IMR-90 (cell line): Measurements from ENCODE around the gene CTRB2. TPM values are rescaled to one million over a fixed set of nuclear protein-coding genes. Genes with fewer than 3 reads are reported as not detected.

Experiments used
- ATAC-seq: fragments of 200-7000 bp; cut with Tn5 transposase; 2 replicates; pipeline ENCODE4 v1.9.1; 2020; ENCODE audit warnings: low read depth, mild to moderate bottlenecking, moderate library complexity
- BruUV-seq: library from RNA; stranded (reverse); fragments of 400-500 nt; replicated peaks from 2 replicates; lab custom pipeline; 2021; lab: Mats Ljungman, UMichigan
- CTCF ChIA-PET: fragments of 300-600 bp; formaldehyde crosslinking; extraction: SDS; loops from one replicate; lab custom pipeline; 2021; ENCODE audit warnings: antibody characterized with exemption; lab: Yijun Ruan, JAX
- POLR2A ChIA-PET: fragments of 300-600 bp; sonication (Branson Sonifier 250); formaldehyde crosslinking; loops from one replicate; lab custom pipeline; 2022; ENCODE audit warnings: antibody characterized with exemption; ENCODE audit not compliant: unreplicated experiment; lab: Charles Lee
- DNase-seq: peaks from one replicate; pipeline ENCODE4 v3.0.0; 2013
- H2AFZ ChIP-seq: replicated peaks from 2 replicates; pipeline ENCODE3; 2013; ENCODE audit warnings: low read length, mild to moderate bottlenecking; ENCODE audit not compliant: poor library complexity
- H2AK5ac ChIP-seq: 2 replicates; pipeline ENCODE4 v1.6.1; 2013; ENCODE audit warnings: low read depth, low read length, inconsistent platforms
- H2AK9ac ChIP-seq: replicated peaks from 2 replicates; pipeline ENCODE3; 2013; ENCODE audit warnings: mild to moderate bottlenecking, low read depth, low read length, moderate library complexity; ENCODE audit not compliant: poor library complexity
- H2BK120ac ChIP-seq: 2 replicates; pipeline ENCODE4 v1.6.1; 2013; ENCODE audit warnings: low read depth, low read length, inconsistent platforms
- H2BK15ac ChIP-seq: 3 replicates; pipeline ENCODE4 v1.6.1; 2013; ENCODE audit warnings: low read depth, low read length, inconsistent platforms
- H2BK20ac ChIP-seq: 2 replicates; pipeline ENCODE4 v1.6.1; 2013; ENCODE audit warnings: low read depth, mild to moderate bottlenecking, inconsistent platforms, low read length, moderate library complexity
- H2BK5ac ChIP-seq: 2 replicates; pipeline ENCODE4 v1.6.1; 2013; ENCODE audit warnings: mild to moderate bottlenecking, low read depth, low read length, inconsistent platforms; ENCODE audit not compliant: poor library complexity, severe bottlenecking
- H3K14ac ChIP-seq: replicated peaks from 2 replicates; pipeline ENCODE4 v1.6.1; 2013; ENCODE audit warnings: low read depth, low read length, inconsistent platforms
- H3K18ac ChIP-seq: 2 replicates; pipeline ENCODE4 v1.6.1; 2013; ENCODE audit warnings: low read depth, low read length, control low read depth
- H3K23ac ChIP-seq: 2 replicates; pipeline ENCODE4 v1.6.1; 2013; ENCODE audit warnings: low read depth, low read length, inconsistent platforms
- H3K27ac ChIP-seq: 2 replicates; pipeline ENCODE4 v1.5.1; 2013; ENCODE audit warnings: mild to moderate bottlenecking, control low read depth, low read length; ENCODE audit not compliant: insufficient read depth
- H3K27me3 ChIP-seq: 2 replicates; pipeline ENCODE4 v1.6.1; 2013; ENCODE audit warnings: low read length; ENCODE audit not compliant: control insufficient read depth, insufficient read depth
- H3K36me3 ChIP-seq: 2 replicates; pipeline ENCODE4 v1.6.1; 2013; ENCODE audit warnings: low read length, mixed read lengths; ENCODE audit not compliant: control insufficient read depth, insufficient read depth
- H3K4ac ChIP-seq: 2 replicates; pipeline ENCODE4 v1.6.1; 2013; ENCODE audit warnings: low read depth, low read length, inconsistent platforms
- H3K4me1 ChIP-seq: 2 replicates; pipeline ENCODE4 v1.6.1; 2013; ENCODE audit warnings: low read length, mixed read lengths; ENCODE audit not compliant: control insufficient read depth, insufficient read depth
- H3K4me2 ChIP-seq: 2 replicates; pipeline ENCODE4 v1.6.1; 2013; ENCODE audit warnings: low read depth, mild to moderate bottlenecking, control low read depth, low read length, moderate library complexity
- H3K4me3 ChIP-seq: 2 replicates; pipeline ENCODE4 v1.5.1; 2013; ENCODE audit warnings: low read depth, mild to moderate bottlenecking, control low read depth, low read length, moderate library complexity; ENCODE audit not compliant: insufficient read depth
- H3K56ac ChIP-seq: 2 replicates; pipeline ENCODE4 v1.6.1; 2013; ENCODE audit warnings: low read length, inconsistent platforms; ENCODE audit not compliant: insufficient read depth; ENCODE audit errors: extremely low read depth
- H3K79me1 ChIP-seq, 2 experiments: 2 replicates each; pipeline ENCODE4 v1.6.1; 2013; ENCODE audit warnings: low read length in 2 of 2, inconsistent platforms in 1 of 2, low read depth in 1 of 2
- H3K9ac ChIP-seq: 2 replicates; pipeline ENCODE4 v1.6.1; 2013; ENCODE audit warnings: low read depth, low read length, control low read depth
- H3K9me1 ChIP-seq: 2 replicates; pipeline ENCODE4 v1.6.1; 2013; ENCODE audit warnings: low read length, inconsistent platforms; ENCODE audit not compliant: insufficient read depth
- H3K9me3 ChIP-seq: 2 replicates; pipeline ENCODE4 v1.6.1; 2013; ENCODE audit warnings: low read length; ENCODE audit not compliant: control insufficient read depth, insufficient read depth
- H4K20me1 ChIP-seq: 2 replicates; pipeline ENCODE4 v1.6.1; 2013; ENCODE audit warnings: low read length, inconsistent platforms; ENCODE audit not compliant: insufficient read depth
- H4K5ac ChIP-seq: 2 replicates; pipeline ENCODE4 v1.6.1; 2013; ENCODE audit warnings: mild to moderate bottlenecking, low read depth, low read length, control low read depth
- H4K8ac ChIP-seq, 2 experiments: 2 replicates each; pipeline ENCODE4 v1.6.1; 2013; ENCODE audit warnings: low read depth in 2 of 2, low read length in 2 of 2, control low read depth in 1 of 2, inconsistent platforms in 1 of 2
- H4K91ac ChIP-seq: 2 replicates; pipeline ENCODE4 v1.6.1; 2013; ENCODE audit warnings: low read depth, low read length, inconsistent platforms; ENCODE audit not compliant: insufficient read depth
- BHLHE40 ChIP-seq: fragments of 150-350 bp; IDR thresholded peaks from 2 replicates; pipeline ENCODE4 v1.6.1; 2016; ENCODE audit warnings: mild to moderate bottlenecking, low read depth, low read length
- CEBPB ChIP-seq: IDR thresholded peaks from 2 replicates; pipeline ENCODE4 v1.6.1; 2012; ENCODE audit warnings: low read depth, low read length, improper control_type of control experiment
- CHD1 ChIP-seq: IDR thresholded peaks from 2 replicates; pipeline ENCODE4 v1.6.1; 2012; ENCODE audit warnings: low read depth, low read length, improper control_type of control experiment
- ELK1 ChIP-seq: fragments of 150-350 bp; IDR thresholded peaks from 2 replicates; pipeline ENCODE4 v1.6.1; 2016; ENCODE audit warnings: low read depth, mild to moderate bottlenecking, low read length, moderate library complexity, borderline replicate concordance
- FOS ChIP-seq: fragments of 150-350 bp; IDR thresholded peaks from 2 replicates; pipeline ENCODE4 v1.6.1; 2016; ENCODE audit warnings: low read depth, low read length
- MAZ ChIP-seq: IDR thresholded peaks from 2 replicates; pipeline ENCODE4 v1.6.1; 2012; ENCODE audit warnings: low read depth, mild to moderate bottlenecking, low read length, improper control_type of control experiment, moderate library complexity, borderline replicate concordance
- MXI1 ChIP-seq: IDR thresholded peaks from 2 replicates; pipeline ENCODE4 v1.6.1; 2012; ENCODE audit warnings: low read depth, mild to moderate bottlenecking, low read length, moderate library complexity, borderline replicate concordance
- NFE2L2 ChIP-seq: fragments of 150-350 bp; IDR thresholded peaks from 2 replicates; pipeline ENCODE4 v1.6.1; 2016; ENCODE audit warnings: low read depth, mild to moderate bottlenecking, low read length
- POLR2A ChIP-seq: IDR thresholded peaks from 2 replicates; pipeline ENCODE4 v1.6.1; 2012; ENCODE audit warnings: mild to moderate bottlenecking, low read depth, low read length
- RAD21 ChIP-seq: IDR thresholded peaks from 2 replicates; pipeline ENCODE4 v1.6.1; 2012; ENCODE audit warnings: low read length, improper control_type of control experiment
- RCOR1 ChIP-seq: IDR thresholded peaks from 2 replicates; pipeline ENCODE4 v1.6.1; 2012; ENCODE audit warnings: mild to moderate bottlenecking, low read length, improper control_type of control experiment; ENCODE audit not compliant: insufficient replicate concordance
- RFX5 ChIP-seq: IDR thresholded peaks from 2 replicates; pipeline ENCODE4 v1.8.0; 2012; ENCODE audit warnings: low read depth, mild to moderate bottlenecking, low read length, moderate library complexity
- SMC3 ChIP-seq: fragments of 150-350 bp; IDR thresholded peaks from 2 replicates; pipeline ENCODE4 v1.6.1; 2016; ENCODE audit warnings: low read depth, mild to moderate bottlenecking, antibody characterized with exemption, low read length, moderate library complexity
- USF2 ChIP-seq: fragments of 150-350 bp; IDR thresholded peaks from 2 replicates; pipeline ENCODE4 v1.6.1; 2017; ENCODE audit warnings: mild to moderate bottlenecking, antibody characterized with exemption, low read length, low read depth
- WGBS, 2 experiments: methylation state at CpG; one replicate each; pipeline versions ENCODE4 v1.1.5 to v1.1.7; 2013; ENCODE audit warnings: missing lambda C conversion rate in 2 of 2; ENCODE audit not compliant: insufficient read length in 1 of 2; ENCODE audit errors: extremely low coverage in 2 of 2; 5-methylcytosine and 5-hydroxymethylcytosine counted together
- dilution Hi-C: fragments of 300-500 bp; cut with HindIII; formaldehyde crosslinking; loops from one replicate; pipeline ENCODE4 v1.14.3; 2018; ENCODE audit warnings: low sequenced_read_pairs; ENCODE audit not compliant: unreplicated experiment
- in situ Hi-C: fragments of 300-500 bp; cut with MboI; formaldehyde crosslinking; loops from 3 replicates; pipeline ENCODE4 v1.14.3; 2019; ENCODE audit warnings: low sequenced_read_pairs, inconsistent platforms, mixed read lengths
- intact Hi-C: fragments of 100-400 bp; cut with micrococcal nuclease; formaldehyde crosslinking; loops from 2 replicates; pipeline ENCODE4 v1.10.0; 2022
- polyA plus RNA-seq, 3 experiments: library from polyadenylated mRNA; depleted of rRNA; stranded (reverse); fragments of >200 nt; gene quantifications; 2 replicates each; pipeline ENCODE4 v1.2.3, GENCODE V29; 2012; ENCODE audit warnings: low replicate concordance in 1 of 3
- total RNA-seq: library from RNA; depleted of rRNA; stranded (reverse); fragments of >200 nt; gene quantifications from 2 replicates; pipeline ENCODE4 v1.2.3, GENCODE V29; 2012
- TF ChIP-seq, protein P1 (sequence below): conservative IDR thresholded peaks from 2 replicates; pipeline ENCODE4 v1.5.1; 2012; ENCODE audit warnings: mild to moderate bottlenecking, low read depth, low read length, improper control_type of control experiment

Gene CTRB2
- total and polyA plus RNA-seq, 2 of the 4 experiments (the other 2 are of a cell fraction): not detected

- no peaks in the 10 kb centered on the region for H3K9me3 ChIP-seq
- in situ Hi-C loops: no loop called here
- H3K9ac ChIP-seq: no peak overlapping the region
- no peak overlapping the region for H2AK9ac ChIP-seq
- no peak overlapping the region for H3K56ac ChIP-seq
- no peak overlapping the region for H3K27ac ChIP-seq
- peaks cover 5% of the 10 kb centered on the region; the same call in 1 of the 2 replicates for H3K4me1 ChIP-seq
- no peak overlapping the region for H3K4ac ChIP-seq
- H3K27me3 ChIP-seq: peaks cover 11% of the 10 kb centered on the region; the same call in 1 of the 2 replicates
- no peak overlapping the region for H3K14ac ChIP-seq
- no peak overlapping the region for H2AK5ac ChIP-seq
- no peak for DNase-seq
- no TSS peak for BruUV-seq
- ChIA-PET POLR2A (no interaction called here), CTCF (no interaction called here)
- no peak overlapping the region for H3K23ac ChIP-seq
- dilution Hi-C loops: no loop called here
- no peaks in the 10 kb centered on the region for H3K9me1 ChIP-seq
- no peak overlapping the region for H2BK15ac ChIP-seq
- H3K4me3 ChIP-seq: no peak overlapping the region
- no peaks in the 10 kb centered on the region for H4K20me1 ChIP-seq
- H2BK120ac ChIP-seq: no peak overlapping the region
- ATAC-seq: no peak
- H4K91ac ChIP-seq: no peak overlapping the region
- no peak overlapping the region for H2BK20ac ChIP-seq
- H3K36me3 ChIP-seq: no peaks in the 10 kb centered on the region
- WGBS, 2 experiments: no CpG with 5 or more reads among the region's 9 CpGs
- no peak overlapping the region for H4K8ac ChIP-seq
- H3K4me2 ChIP-seq: no peak overlapping the region
- intact Hi-C loops: loop anchor here (10.0 kb wide), 1 partner anchor 428 kb away; the partner anchor contains the start of gene ADAT1
- no peak overlapping the region for H4K5ac ChIP-seq
- no peaks in the 10 kb centered on the region for H3K79me1 ChIP-seq
- no peak for TF ChIP-seq CHD1
- TF ChIP-seq RFX5: no peak
- no peak for TF ChIP-seq SMC3
- no peak for TF ChIP-seq BHLHE40
- no peak for TF ChIP-seq CEBPB
- TF ChIP-seq, protein P1, sequence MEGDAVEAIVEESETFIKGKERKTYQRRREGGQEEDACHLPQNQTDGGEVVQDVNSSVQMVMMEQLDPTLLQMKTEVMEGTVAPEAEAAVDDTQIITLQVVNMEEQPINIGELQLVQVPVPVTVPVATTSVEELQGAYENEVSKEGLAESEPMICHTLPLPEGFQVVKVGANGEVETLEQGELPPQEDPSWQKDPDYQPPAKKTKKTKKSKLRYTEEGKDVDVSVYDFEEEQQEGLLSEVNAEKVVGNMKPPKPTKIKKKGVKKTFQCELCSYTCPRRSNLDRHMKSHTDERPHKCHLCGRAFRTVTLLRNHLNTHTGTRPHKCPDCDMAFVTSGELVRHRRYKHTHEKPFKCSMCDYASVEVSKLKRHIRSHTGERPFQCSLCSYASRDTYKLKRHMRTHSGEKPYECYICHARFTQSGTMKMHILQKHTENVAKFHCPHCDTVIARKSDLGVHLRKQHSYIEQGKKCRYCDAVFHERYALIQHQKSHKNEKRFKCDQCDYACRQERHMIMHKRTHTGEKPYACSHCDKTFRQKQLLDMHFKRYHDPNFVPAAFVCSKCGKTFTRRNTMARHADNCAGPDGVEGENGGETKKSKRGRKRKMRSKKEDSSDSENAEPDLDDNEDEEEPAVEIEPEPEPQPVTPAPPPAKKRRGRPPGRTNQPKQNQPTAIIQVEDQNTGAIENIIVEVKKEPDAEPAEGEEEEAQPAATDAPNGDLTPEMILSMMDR: no peak
- TF ChIP-seq RAD21: no peak
- TF ChIP-seq MXI1: no peak
- TF ChIP-seq MAZ: no peak
- no peak for TF ChIP-seq POLR2A
- no peak for TF ChIP-seq RCOR1
- TF ChIP-seq FOS: no peak
- TF ChIP-seq NFE2L2: no peak
- TF ChIP-seq USF2: no peak
- TF ChIP-seq ELK1: no peak
- H3K18ac ChIP-seq: no peak overlapping the region
- H2BK5ac ChIP-seq: no peak overlapping the region
- no peak overlapping the region for H2AFZ ChIP-seq
Observed at GRCh38 chr16:75196836-75197235, 10.1 kb downstream of the CTRB2 start.
